Thymus (tissue), 11 donors: ENCODE data around the gene PFDN6. TPM values are rescaled to one million over a fixed set of nuclear protein-coding genes. Genes with fewer than 3 reads are reported as not detected.

Experiments used
- DNase-seq, 9 donors: peaks; one replicate each; pipeline ENCODE4 v3.0.0-alpha.2; 2013; ENCODE audit warnings: low spot score in 9 of 9, low read depth in 6 of 9, missing footprints in 1 of 9
- H3K27ac ChIP-seq, 2 donors: one replicate each; pipeline ENCODE4 v1.5.1; 2013; ENCODE audit warnings: control low read depth in 1 of 2, low read depth in 1 of 2, low read length in 1 of 2, mild to moderate bottlenecking in 1 of 2, moderate library complexity in 1 of 2
- H3K27me3 ChIP-seq, 2 donors: one replicate each; pipeline ENCODE4 v1.5.1; 2013; ENCODE audit warnings: low read length in 1 of 2; ENCODE audit not compliant: control insufficient read depth in 2 of 2, insufficient read depth in 1 of 2
- H3K36me3 ChIP-seq, 2 donors: one replicate each; pipeline ENCODE4 v1.5.1; 2013; ENCODE audit warnings: low read length in 1 of 2, mild to moderate bottlenecking in 1 of 2, moderate library complexity in 1 of 2; ENCODE audit not compliant: control insufficient read depth in 2 of 2, insufficient read depth in 2 of 2
- H3K4me1 ChIP-seq, 2 donors: one replicate each; pipeline ENCODE4 v1.5.1; 2013; ENCODE audit warnings: low read length in 2 of 2; ENCODE audit not compliant: control insufficient read depth in 2 of 2, insufficient read depth in 2 of 2
- H3K4me3 ChIP-seq, 2 donors: one replicate each; pipeline ENCODE4 v1.5.1; 2013; ENCODE audit warnings: low read length in 2 of 2, control low read depth in 1 of 2, mild to moderate bottlenecking in 1 of 2
- H3K9me3 ChIP-seq, 2 donors: one replicate each; pipeline ENCODE4 v1.5.1; 2013; ENCODE audit warnings: low read length in 1 of 2, mild to moderate bottlenecking in 1 of 2; ENCODE audit not compliant: control insufficient read depth in 2 of 2, insufficient read depth in 1 of 2
- WGBS: extraction: QIAGEN DNeasy Blood & Tissue Kit; methylation state at CpG from one replicate; pipeline ENCODE4 v1.1.7; 2013; 5-methylcytosine and 5-hydroxymethylcytosine counted together
- polyA plus RNA-seq: library from polyadenylated mRNA; stranded (reverse); fragments of 200-250 nt; gene quantifications from one replicate; pipeline ENCODE4 v1.2.3, GENCODE V29; 2013
- total RNA-seq: library from RNA; stranded (reverse); fragments of 120-200 nt; gene quantifications from one replicate; pipeline ENCODE4 v1.2.4, GENCODE V29; 2013
- donor health status: healthy.

The PFDN6 gene
- total and polyA plus RNA-seq, 2 donors: 92.8 to 171 TPM

DNA sequence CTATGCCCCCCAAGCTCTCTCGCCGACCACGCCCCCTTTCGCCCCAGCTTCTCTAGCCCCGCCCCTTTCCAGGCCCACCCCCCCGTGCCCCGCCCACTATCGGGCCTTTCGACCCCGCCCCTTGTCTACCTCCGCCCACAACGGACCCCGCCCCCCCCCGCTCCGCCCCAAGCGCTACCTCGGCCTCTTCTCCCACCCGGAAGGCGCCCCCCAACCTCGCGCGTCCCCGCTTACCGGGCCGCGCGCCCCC, 27.9 kb downstream of the PFDN6 start:
- DNase-seq: no peak
- Histone ChIP-seq H3K4me3 (peak overlapping the region; percentile 61 to 73), H3K27ac (peak overlapping the region; percentile 80 to 89), H3K4me1 (peaks cover 22 to 64% of the 10 kb centered on the region in 2 donors), H3K9me3 (peaks cover 0 to 4% of the 10 kb centered on the region in 2 donors), H3K36me3 (peaks cover 27 to 33% of the 10 kb centered on the region in 2 donors), H3K27me3 (no peaks in the 10 kb centered on the region)
- under 1% methylated on average over 27 of the region's 27 CpGs for WGBS

DNA sequence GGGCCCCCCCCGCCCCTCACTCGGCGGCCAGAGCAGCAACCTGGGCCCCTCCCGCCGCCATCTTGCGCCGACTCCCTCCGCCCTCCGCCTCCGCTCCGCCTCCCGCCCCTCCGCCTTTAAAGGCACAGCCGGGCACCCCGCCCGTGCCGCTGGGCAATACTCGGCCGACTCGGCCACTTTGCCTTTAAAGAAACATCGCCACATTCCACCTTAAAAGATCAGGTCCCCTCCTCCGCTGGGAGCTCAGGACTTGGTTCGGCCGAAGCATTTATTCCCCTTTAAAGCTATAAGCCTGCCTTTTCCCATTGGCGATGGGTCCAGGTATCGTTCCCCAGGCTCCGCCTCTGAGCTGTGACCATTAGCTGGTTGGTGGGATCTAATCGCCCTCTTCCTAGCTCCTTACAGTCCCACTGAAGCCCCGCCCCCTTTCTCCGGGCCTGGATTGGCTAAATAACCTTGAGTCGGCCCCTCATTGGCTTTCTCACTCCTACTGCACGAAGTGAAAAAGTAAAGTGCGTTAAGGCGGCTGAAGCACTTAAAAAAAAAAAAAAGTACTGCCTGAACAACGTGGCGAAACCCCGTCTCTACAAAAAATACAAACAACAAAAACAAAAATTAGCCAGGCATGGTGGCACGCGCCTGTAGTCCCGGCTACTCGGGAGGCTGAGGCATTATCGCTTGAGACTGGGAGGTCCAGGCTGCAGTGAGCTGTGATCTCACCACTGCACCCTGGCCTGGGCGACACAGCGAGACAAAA, 28.4 kb downstream of the PFDN6 start, which contains the start of gene ZBTB22:
Gene ZBTB22 (minus strand): TSS at position 76 of the 757 bp plus-strand sequence. CDS start 828 bp downstream, outside the sequence.
- peak; percentile 88 to 99 (median 96) for DNase-seq
- Histone ChIP-seq H3K4me1 (peaks cover 21 to 61% of the 10 kb centered on the region in 2 donors), H3K27me3 (no peaks in the 10 kb centered on the region), H3K36me3 (peaks cover 27 to 33% of the 10 kb centered on the region in 2 donors), H3K4me3 (peak within 1 kb of the TSS; percentile 61 to 73), H3K9me3 (no peaks in the 10 kb centered on the region), H3K27ac (peak within 1 kb of the TSS; percentile 80 to 89)
- 5% methylated on average over 44 of the region's 44 CpGs for WGBS

DNA sequence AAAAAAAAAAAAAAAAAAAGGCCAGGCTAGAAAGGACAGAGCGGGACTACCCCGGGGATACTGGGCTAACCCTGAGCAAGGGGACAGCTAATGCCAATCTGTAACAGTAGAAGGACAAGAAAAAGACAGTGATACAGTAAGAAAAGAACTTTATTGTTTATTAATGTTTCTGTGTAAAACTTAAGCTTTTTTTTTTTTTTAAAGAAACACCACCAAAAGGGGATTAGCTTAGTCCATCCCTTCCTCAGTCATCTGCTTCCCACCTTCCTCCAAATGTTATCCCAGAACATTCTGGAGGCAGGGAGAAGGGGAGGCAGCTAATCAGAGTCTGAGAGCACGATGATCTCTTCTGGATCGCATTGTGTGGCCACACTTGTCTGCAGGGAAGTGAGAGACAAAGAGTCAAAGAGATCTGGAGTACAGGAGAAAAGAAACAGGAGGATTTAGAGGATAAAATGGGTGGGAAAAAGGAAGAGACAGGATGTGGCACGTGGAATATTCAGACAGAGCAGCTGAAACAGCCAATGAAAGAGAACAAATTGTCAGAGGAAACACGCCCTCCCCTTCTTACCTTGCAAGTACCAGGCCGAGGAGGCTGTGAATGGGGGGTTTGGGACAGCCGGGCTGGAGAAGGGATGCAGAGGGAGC, 29.1 kb downstream of the PFDN6 start:
- no peak for DNase-seq
- Histone ChIP-seq H3K27ac (peak overlapping the region; percentile 80 to 89), H3K27me3 (no peaks in the 10 kb centered on the region), H3K9me3 (no peaks in the 10 kb centered on the region), H3K4me3 (peak overlapping the region; percentile 61 to 73), H3K36me3 (peaks cover 27 to 33% of the 10 kb centered on the region in 2 donors), H3K4me1 (peaks cover 21 to 67% of the 10 kb centered on the region in 2 donors)
- WGBS: 86% methylated on average over 8 of the region's 8 CpGs

DNA sequence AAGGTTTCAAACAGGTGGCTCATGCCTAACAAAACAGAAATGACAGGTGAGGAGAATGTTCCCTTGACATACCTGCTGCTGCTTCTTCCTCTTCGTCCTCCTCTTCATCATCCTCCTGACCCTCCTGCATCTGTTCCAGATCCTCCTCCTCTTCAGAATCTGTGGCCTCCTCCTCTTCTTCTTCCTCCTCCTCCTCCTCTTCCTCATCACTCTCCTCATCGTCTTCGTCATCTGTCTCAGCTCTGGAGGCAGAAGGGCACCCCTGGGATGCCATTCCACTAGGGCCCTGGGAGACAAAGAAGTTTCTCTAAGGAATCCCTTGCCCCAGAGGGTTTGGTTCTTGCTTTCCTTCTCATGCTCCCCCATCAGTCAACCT, 30.5 kb downstream of the PFDN6 start:
- Histone ChIP-seq H3K9me3 (no peaks in the 10 kb centered on the region), H3K36me3 (peaks cover 27 to 33% of the 10 kb centered on the region in 2 donors), H3K4me1 (peaks cover 14 to 65% of the 10 kb centered on the region in 2 donors), H3K27me3 (no peaks in the 10 kb centered on the region), H3K27ac (no peak overlapping the region), H3K4me3 (no peak overlapping the region)
- WGBS: 98% methylated on average over 3 of the region's 3 CpGs
- DNase-seq: no peak

DNA sequence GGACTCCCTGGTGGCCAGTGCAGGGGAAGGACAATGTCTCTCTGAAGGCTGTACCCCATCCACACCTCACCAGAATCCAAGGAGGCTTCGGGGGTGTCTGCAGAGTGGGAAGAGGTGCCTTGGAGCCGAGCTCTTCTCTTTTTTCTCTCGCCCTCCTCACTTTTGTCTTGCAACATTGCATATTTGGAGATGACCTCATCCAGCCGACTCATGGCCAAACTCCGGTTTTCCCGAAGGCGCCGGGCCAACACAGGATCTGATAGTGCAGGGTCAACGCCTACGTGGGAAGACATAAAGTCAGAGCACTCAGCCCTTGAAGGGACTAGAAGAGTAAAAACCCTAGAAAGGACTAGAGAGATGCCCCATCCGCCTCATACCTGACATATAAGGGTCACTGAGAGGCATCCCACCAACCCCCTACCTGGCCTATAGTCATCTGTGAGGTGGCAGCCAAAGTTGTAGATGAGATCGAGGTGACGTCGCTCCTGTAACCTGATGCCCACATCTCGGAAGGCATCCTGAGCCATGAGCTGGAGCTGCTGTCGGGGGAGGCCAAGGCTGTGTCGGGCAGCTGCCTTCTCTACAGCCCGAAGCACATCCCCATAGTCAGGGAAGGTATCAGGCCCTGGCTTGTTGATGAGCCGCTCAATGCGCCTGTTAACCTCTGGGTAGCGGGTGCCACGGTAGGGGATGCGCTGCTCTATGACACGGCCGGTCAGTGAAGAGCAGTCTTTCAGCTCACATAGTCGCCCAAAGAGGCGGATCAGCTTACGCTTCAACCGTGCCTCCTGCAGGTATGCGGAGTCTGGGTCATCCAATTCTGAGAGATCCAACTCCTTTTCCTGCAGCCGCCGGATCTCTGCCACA, 31.1 kb downstream of the PFDN6 start:
- DNase-seq: no peak
- no peaks in the 10 kb centered on the region for H3K9me3 ChIP-seq
- H3K4me1 ChIP-seq: peaks cover 14 to 58% of the 10 kb centered on the region in 2 donors
- H3K27ac ChIP-seq: peak overlapping the region in 1 of 2 donors; percentile 37
- H3K4me3 ChIP-seq: no peak overlapping the region
- no peaks in the 10 kb centered on the region for H3K27me3 ChIP-seq
- 94% methylated on average over 32 of the region's 32 CpGs for WGBS
- H3K36me3 ChIP-seq: peaks cover 27 to 33% of the 10 kb centered on the region in 2 donors

DNA sequence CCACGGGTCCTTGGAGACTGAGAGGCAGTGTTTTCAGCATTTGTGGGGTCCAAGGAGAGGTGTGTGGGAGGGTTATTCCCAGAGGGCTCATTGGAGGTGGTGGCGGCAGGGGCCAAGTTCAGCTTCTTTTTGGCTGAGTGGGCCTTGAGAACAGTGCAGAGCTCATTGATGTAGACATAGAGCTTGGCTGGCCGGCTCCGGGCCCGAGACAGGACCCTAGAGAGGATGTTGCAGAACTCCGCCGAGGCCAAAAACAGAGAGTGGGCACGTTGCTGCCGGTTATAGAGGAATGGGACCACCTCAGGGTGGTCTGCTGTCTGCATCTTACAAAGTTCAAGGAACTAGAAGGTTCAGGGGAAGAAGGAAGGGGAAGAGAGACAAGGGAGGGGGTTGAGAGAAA, 31.8 kb downstream of the PFDN6 start:
- WGBS: 93% methylated on average over 9 of the region's 9 CpGs
- H3K27me3 ChIP-seq: no peaks in the 10 kb centered on the region
- no peak overlapping the region for H3K27ac ChIP-seq
- DNase-seq: no peak
- no peak overlapping the region for H3K4me3 ChIP-seq
- peaks cover 27 to 33% of the 10 kb centered on the region in 2 donors for H3K36me3 ChIP-seq
- peaks cover 14 to 58% of the 10 kb centered on the region in 2 donors for H3K4me1 ChIP-seq
- no peaks in the 10 kb centered on the region for H3K9me3 ChIP-seq

DNA sequence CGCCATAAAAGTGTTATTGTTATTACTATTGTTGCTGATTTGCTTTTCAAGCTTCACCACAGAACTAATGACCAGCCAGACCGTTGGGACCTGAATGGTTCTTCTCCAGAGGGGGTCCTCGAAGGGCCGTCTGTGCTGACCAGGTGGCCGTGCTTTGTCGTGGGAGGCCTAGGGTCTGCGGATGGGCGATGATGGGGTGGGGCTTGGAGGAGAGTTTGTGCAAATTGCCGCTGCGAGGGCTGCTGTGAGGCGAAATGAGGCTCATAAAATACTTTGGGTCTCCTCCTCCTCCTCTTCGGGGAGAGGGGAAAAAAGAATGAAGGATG, 34.2 kb downstream of the PFDN6 start:
- Histone ChIP-seq H3K36me3 (peaks cover 27 to 30% of the 10 kb centered on the region in 2 donors), H3K4me3 (peak overlapping the region; percentile 68 to 85), H3K27me3 (no peaks in the 10 kb centered on the region), H3K4me1 (peaks cover 14 to 44% of the 10 kb centered on the region in 2 donors), H3K9me3 (no peaks in the 10 kb centered on the region), H3K27ac (peak overlapping the region; percentile 94 to 97)
- DNase-seq: no peak
- 1% methylated on average over 12 of the region's 12 CpGs for WGBS

DNA sequence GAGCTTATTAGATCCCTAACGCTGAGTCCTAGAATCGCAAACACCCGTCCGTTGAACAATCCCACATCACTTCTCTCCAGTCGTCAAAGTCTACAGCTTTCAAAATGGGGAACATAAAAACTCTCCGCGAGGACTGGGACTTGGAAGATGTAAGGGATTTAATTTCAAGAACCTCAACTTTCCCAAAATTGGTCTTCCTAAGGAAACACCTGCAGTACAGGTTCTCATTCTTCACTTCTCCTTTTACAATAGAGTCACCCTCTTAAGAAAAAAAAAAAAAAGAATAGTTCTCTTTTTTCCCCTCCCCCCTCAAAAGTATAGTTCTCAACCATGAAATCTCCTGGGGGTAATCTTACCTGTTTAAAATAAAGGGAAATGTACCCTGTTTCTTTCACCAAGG, 34.7 kb downstream of the PFDN6 start:
- Histone ChIP-seq H3K27me3 (no peaks in the 10 kb centered on the region), H3K9me3 (no peaks in the 10 kb centered on the region), H3K4me3 (peak overlapping the region; percentile 68 to 85), H3K4me1 (peaks cover 13 to 38% of the 10 kb centered on the region in 2 donors), H3K27ac (peak overlapping the region; percentile 94 to 97), H3K36me3 (peaks cover 22 to 25% of the 10 kb centered on the region in 2 donors)
- peak in 1 of 9 donors; percentile 51 for DNase-seq
- 3% methylated on average over 7 of the region's 7 CpGs for WGBS

DNA sequence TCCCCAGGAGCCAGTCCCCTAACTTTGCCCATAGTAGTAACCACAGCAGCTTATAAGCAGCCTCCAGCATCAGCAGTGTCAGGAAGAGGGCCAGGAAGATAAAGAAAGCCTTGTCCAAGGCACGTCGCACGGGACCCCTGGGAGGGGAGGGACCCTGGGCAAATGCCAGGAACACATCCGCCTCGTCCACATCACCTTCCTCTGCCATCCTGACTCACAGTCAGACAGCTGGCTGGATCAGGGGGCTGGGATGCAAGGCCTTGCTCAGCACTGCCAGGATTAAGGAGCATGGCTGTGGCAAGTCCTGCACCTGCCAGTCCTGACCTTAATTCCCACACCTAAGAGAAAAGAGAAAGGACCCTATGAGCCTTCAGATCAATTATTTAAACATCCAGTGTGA, 39.7 kb downstream of the PFDN6 start:
- no peak for DNase-seq
- H3K27ac ChIP-seq: no peak overlapping the region
- no peaks in the 10 kb centered on the region for H3K36me3 ChIP-seq
- no peaks in the 10 kb centered on the region for H3K27me3 ChIP-seq
- H3K9me3 ChIP-seq: no peaks in the 10 kb centered on the region
- peaks cover 0 to under 1% of the 10 kb centered on the region in 2 donors for H3K4me1 ChIP-seq
- H3K4me3 ChIP-seq: no peak overlapping the region
- WGBS: 89% methylated on average over 5 of the region's 5 CpGs
